ENCODE measurements around the gene AP2A1. TPM values are rescaled to one million over a fixed set of nuclear protein-coding genes. Genes with fewer than 3 reads are reported as not detected.

The AP2A1 gene
- total RNA-seq, 1 donor from 2014 or later = 44.5 TPM

Small RNA genes lying within 50 kb of the gene (small RNA-seq; reads per million reads assigned to genes)
- 0.16 reads per million for gene MIR4749 (ENCODE audit: low replicate concordance)
- not detected for gene MIR6799 (ENCODE audit: low replicate concordance)
- gene RNU6-841P (ENCODE audit: low replicate concordance) = not detected

Other genes starting within 250 kb of the AP2A1 start
- gene RCN3, start 239.0 kb upstream of the AP2A1 start, total RNA-seq = 2.5 TPM
- gene NOSIP, start 186.4 kb upstream of the AP2A1 start, total RNA-seq = 21.4 TPM
- gene PRRG2, start 185.7 kb upstream of the AP2A1 start, total RNA-seq = 0.25 TPM
- 7.9 TPM for gene PRR12, start 175.8 kb upstream of the AP2A1 start, total RNA-seq
- 0.98 TPM for gene RRAS, start 126.9 kb upstream of the AP2A1 start, total RNA-seq
- gene SCAF1, start 124.8 kb upstream of the AP2A1 start, total RNA-seq = 17.0 TPM
- gene IRF3, start 101.1 kb upstream of the AP2A1 start, total RNA-seq = 13.8 TPM
- gene BCL2L12, start 101.1 kb upstream of the AP2A1 start, total RNA-seq = 0.25 TPM
- gene PRMT1, start 89.7 kb upstream of the AP2A1 start, total RNA-seq = 160 TPM
- 0.49 TPM for gene ADM5, start 77.4 kb upstream of the AP2A1 start, total RNA-seq
- gene CPT1C, start 75.9 kb upstream of the AP2A1 start, total RNA-seq = 40.6 TPM
- not detected for gene TSKS, start 3.7 kb upstream of the AP2A1 start, total RNA-seq
- gene FUZ, start 46.3 kb downstream of the AP2A1 start, total RNA-seq = 9.8 TPM
- 19.2 TPM for gene MED25, start 51.3 kb downstream of the AP2A1 start, total RNA-seq
- 84.8 TPM for gene PTOV1, start 84.2 kb downstream of the AP2A1 start, total RNA-seq
- gene PNKP, start 100.6 kb downstream of the AP2A1 start, total RNA-seq = 10.6 TPM
- gene AKT1S1, start 110.4 kb downstream of the AP2A1 start, total RNA-seq = 2.5 TPM
- gene TBC1D17, start 110.7 kb downstream of the AP2A1 start, total RNA-seq = 10.6 TPM
- not detected for gene IL4I1, start 129.9 kb downstream of the AP2A1 start, total RNA-seq
- gene ATF5, start 162.2 kb downstream of the AP2A1 start, total RNA-seq = 9.6 TPM
- gene NUP62, start 162.5 kb downstream of the AP2A1 start, total RNA-seq = 20.9 TPM
- under 0.01 TPM for gene SIGLEC11, start 194.2 kb downstream of the AP2A1 start, total RNA-seq